ENCODE data around the gene KRT78.

KRT78 gene

DNA sequence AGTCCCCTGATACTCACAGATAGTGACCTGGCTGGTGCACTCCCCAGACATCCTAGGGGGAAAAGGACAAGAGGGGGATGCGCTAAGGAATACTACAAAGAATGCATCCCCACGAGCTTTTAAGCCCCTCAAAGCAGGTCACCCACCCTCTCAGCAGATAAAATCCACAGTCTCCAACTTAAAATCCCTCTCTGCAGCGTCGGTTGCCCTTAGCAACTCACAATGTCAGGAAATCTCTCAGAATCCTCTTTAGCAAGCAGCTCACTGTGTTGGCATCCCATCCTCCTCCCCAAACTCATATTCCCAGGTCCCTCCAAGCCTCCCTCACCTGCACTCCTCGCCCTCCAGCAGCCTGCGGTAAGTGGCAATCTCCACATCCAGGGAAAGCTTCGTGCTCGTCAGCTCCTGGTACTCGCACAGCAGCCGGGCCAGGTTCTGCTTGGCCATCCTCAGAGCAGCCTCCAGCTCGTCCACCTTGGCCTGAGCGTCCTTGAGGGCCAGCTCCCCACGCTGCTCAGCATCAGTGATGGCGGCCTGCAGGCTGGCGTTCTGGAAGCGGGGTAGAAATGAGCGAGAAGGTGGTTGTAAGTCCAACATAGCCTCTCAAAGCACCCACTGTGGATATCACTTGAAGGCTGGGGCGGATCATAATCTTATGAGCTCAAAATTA lies 9.2 kb downstream of the KRT78 start:
- DNase-seq (ENCODE audit: low read depth in 3 of 3) = no peak

GRCh38 chr12:52838609-52839435 lies 10.0 kb downstream of the KRT78 start:
- no peak for DNase-seq (ENCODE audit: low read depth in 3 of 3)

DNA sequence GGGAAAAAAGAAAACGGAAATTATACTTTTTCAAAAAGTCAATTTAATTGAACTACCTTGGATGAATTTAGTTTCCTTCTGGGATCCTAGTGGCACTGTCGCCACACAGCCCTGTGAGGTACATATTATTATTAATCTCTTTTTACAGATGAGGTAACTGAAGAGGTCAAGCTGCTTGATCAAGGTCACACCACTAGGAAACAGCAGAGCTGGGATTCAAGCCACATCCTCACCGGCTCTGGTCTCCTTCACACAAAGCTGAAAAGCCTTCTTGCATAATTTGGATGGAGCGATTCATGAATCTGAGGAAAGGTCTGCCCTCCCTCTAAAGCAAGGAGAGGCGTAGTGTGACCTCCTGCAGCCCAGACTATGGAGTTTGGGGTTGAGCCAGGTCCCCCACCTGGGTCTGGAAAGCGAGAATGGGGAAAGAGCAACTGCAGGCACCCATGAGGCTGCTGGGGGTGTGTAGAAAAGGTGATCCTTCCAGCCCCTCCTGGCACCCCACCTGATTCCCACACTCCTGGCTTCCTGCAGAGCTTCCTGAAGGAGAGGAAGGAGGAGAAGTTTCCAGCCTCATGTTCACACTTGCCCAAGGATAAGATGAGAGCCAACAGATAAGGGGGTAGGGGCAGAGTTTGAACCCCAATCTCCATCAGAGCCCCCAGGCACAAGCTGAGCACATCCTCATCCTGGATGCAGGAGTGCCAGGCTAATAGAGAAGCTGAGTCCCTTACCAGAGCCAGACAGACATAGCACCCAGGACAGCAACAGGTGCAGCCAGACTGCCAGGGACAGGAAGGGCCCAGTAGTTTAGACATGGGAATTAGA lies 10.8 kb downstream of the KRT78 start:
- no peak for DNase-seq (ENCODE audit: low read depth in 3 of 3)

- no peak for DNase-seq (ENCODE audit: low read depth in 3 of 3)
These were observed 11.4 kb downstream of the KRT78 start for GRCh38 chr12:52837413-52837741.

GRCh38 chr12:52836491-52837412 lies 12.0 kb downstream of the KRT78 start:
- no peak for DNase-seq (ENCODE audit: low read depth in 3 of 3)

GRCh38 chr12:52836042-52836466 lies 12.7 kb downstream of the KRT78 start:
- peak; percentile 39 to 69 (median 68) for DNase-seq (ENCODE audit: low read depth in 3 of 3)

- DNase-seq (ENCODE audit: low read depth in 3 of 3) = peak in 1 of 3 donors; percentile 10
These were observed 13.3 kb downstream of the KRT78 start for GRCh38 chr12:52835271-52836041.

- no peak for DNase-seq (ENCODE audit: low read depth in 3 of 3)
These were observed 14.1 kb downstream of the KRT78 start for GRCh38 chr12:52834727-52835001.

GRCh38 chr12:52833922-52834726 lies 14.7 kb downstream of the KRT78 start, which contains the start of gene KRT79:
Gene KRT79, minus strand, starts transcription at chr12:52834311. Its CDS starts 51 bp downstream, at chr12:52834260.
- no peak for DNase-seq (ENCODE audit: low read depth in 3 of 3)

DNA sequence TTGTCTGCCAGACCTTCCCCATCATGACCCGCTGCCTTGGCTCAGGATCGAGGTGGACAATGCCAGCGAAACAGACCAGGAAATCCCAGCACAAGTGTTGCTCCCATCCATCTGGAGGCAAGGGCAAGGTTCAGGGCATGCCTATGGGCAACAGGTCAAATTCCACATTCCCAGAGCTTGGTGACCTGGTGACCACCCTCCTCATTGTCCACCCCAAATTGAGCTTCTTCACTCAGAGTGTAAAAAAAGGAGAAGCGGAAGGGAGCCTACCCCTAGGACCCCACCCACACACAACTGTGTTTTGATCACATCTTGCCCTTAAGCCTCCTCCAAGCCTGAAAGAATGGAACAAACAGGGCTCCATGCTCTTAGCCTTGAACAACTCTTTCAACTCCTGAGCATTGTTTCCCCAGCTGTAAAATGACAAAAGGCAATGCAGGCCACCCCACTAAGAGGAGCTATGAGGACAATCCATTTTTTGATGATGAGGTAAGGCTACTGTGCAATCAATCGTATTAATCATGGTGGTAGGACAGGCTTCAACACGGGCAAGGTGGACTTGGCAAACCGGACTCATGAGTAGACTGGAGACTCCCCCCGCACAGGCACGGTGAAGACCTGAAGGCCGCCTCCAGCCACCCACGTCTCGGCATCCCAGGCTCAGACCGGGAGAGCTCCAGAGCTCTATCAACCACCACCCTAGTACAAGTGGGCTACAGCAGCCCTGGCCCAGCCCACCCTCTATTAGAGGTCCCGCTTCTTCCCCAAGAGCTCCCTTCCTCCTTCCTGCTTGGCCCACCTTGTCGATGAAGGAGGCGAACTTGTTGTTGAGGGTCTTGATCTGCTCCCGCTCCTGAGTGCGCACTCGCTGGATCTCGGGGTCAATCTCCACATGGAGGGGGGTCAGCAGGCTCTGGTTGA lies 15.5 kb downstream of the KRT78 start:
- DNase-seq (ENCODE audit: low read depth in 3 of 3) = no peak

DNA sequence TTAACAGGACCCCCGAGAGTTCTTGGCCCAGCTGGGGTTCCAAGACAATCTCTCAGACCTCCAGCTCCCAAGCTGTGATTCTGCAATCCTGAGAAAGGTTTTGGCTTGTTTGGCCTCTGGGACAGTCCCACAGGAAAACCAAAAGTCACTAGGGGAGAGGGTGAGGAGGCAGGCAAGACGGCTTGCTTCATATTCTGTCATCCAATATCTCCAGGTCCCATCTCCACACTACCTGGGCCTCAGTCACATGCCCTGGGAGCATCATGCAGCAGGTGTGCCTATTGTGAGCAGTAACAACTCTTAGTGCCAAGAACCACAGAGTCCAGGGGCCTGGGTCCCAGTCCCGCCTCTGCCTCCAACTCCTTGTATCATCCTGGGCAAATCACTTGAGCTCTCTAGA lies 16.3 kb downstream of the KRT78 start:
- DNase-seq (ENCODE audit: low read depth in 3 of 3) = no peak

GRCh38 chr12:52831251-52831650 lies 17.5 kb downstream of the KRT78 start:
- no peak for DNase-seq (ENCODE audit: low read depth in 3 of 3)

- no peak for DNase-seq (ENCODE audit: low read depth in 3 of 3)
These were observed 18.6 kb downstream of the KRT78 start for GRCh38 chr12:52829986-52830770.

GRCh38 chr12:52828591-52829021 lies 20.2 kb downstream of the KRT78 start:
- no peak for DNase-seq (ENCODE audit: low read depth in 3 of 3)

DNA sequence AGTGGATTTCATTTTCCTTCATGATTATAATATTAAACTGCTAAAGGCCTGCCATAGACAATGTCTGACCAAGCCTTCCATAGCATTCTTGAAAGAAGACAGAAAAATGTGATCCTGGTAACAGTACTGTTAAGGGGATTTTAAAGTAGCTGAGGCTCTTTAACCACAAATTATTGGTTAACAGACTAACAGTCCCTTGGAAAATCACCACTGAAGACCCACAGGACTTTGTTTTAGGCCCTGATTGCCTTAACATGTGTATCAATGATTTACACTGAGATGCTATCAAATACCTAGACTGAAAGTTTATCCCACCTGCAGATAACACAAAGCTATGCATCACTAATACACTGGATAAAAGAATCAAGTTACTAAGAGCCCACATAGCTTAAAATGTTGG lies 20.6 kb downstream of the KRT78 start:
- no peak for DNase-seq (ENCODE audit: low read depth in 3 of 3)

- DNase-seq (ENCODE audit: low read depth in 3 of 3) = no peak
These were observed 21.2 kb downstream of the KRT78 start for GRCh38 chr12:52827499-52828090.

Measured in stimulated activated CD4-positive, alpha-beta T cell treated with anti-CD3 and anti-CD28 coated beads, TNF-alpha, amount 100 ng/mL, for 48 hours (primary cell).